Mucosa of rectum (tissue), 2 donors: ENCODE data around the gene HTR7.
"Not testable (repeated sequence)": the region's sequence is repeated elsewhere in the genome, so short reads cannot be mapped to it uniquely, and the experiment has no call there.

ENCODE experiments used
- H3K27ac ChIP-seq, 2 donors: one replicate each; pipeline ENCODE4 v1.7.0; 2013; ENCODE audit warnings: inconsistent platforms in 2 of 2, low read depth in 2 of 2, low read length in 2 of 2
- H3K27me3 ChIP-seq, 2 donors: one replicate each; pipeline ENCODE4 v1.7.0; 2013; ENCODE audit warnings: low read length in 2 of 2; ENCODE audit not compliant: control insufficient read depth in 2 of 2, insufficient read depth in 2 of 2
- H3K36me3 ChIP-seq, 2 donors: one replicate each; pipeline ENCODE4 v1.7.0; 2013; ENCODE audit warnings: low read length in 2 of 2; ENCODE audit not compliant: control insufficient read depth in 2 of 2, insufficient read depth in 2 of 2
- H3K4me1 ChIP-seq, 2 donors: one replicate each; pipeline ENCODE4 v1.7.0; 2013; ENCODE audit warnings: low read length in 2 of 2, mild to moderate bottlenecking in 1 of 2; ENCODE audit not compliant: control insufficient read depth in 2 of 2, insufficient read depth in 2 of 2
- H3K4me3 ChIP-seq, 2 donors: one replicate each; pipeline ENCODE4 v1.7.0; 2013; ENCODE audit warnings: low read length in 2 of 2
- H3K9ac ChIP-seq, 2 donors: one replicate each; pipeline ENCODE4 v1.7.0; 2013; ENCODE audit warnings: low read length in 2 of 2, low read depth in 1 of 2, mild to moderate bottlenecking in 1 of 2
- H3K9me3 ChIP-seq, 2 donors: one replicate each; pipeline ENCODE4 v1.7.0; 2013; ENCODE audit warnings: low read length in 2 of 2; ENCODE audit not compliant: control insufficient read depth in 2 of 2
- donor health status: healthy.
- donor health status: Normal muscosa, but diverticular disease.

The HTR7 gene

GRCh38 chr10:90813594-90814365, 44.1 kb downstream of the HTR7 start:
- Histone ChIP-seq H3K9me3 (no peaks in the 10 kb centered on the region), H3K4me1 (no peaks in the 10 kb centered on the region), H3K9ac (no peak overlapping the region), H3K4me3 (no peak overlapping the region), H3K36me3 (no peaks in the 10 kb centered on the region), H3K27me3 (no peaks in the 10 kb centered on the region), H3K27ac (no peak overlapping the region)

- not testable (repeated sequence) for H3K27ac ChIP-seq, H3K9ac ChIP-seq, H3K9me3 ChIP-seq, H3K4me3 ChIP-seq, H3K27me3 ChIP-seq, H3K4me1 ChIP-seq, H3K36me3 ChIP-seq
Measured at GRCh38 chr10:90807106-90807505, 50.7 kb downstream of the HTR7 start.

- Histone ChIP-seq H3K27ac (no peak overlapping the region), H3K9me3 (no peaks in the 10 kb centered on the region), H3K27me3 (no peaks in the 10 kb centered on the region), H3K4me3 (no peak overlapping the region), H3K36me3 (no peaks in the 10 kb centered on the region), H3K9ac (no peak overlapping the region), H3K4me1 (no peaks in the 10 kb centered on the region)
Measured at GRCh38 chr10:90806677-90807076, 51.2 kb downstream of the HTR7 start.

- Histone ChIP-seq H3K4me3 (no peak overlapping the region), H3K9me3 (no peaks in the 10 kb centered on the region), H3K27ac (no peak overlapping the region), H3K27me3 (no peaks in the 10 kb centered on the region), H3K36me3 (no peaks in the 10 kb centered on the region), H3K9ac (no peak overlapping the region), H3K4me1 (no peaks in the 10 kb centered on the region)
Measured at GRCh38 chr10:90805206-90805605, 52.6 kb downstream of the HTR7 start.

- Histone ChIP-seq H3K9me3 (no peaks in the 10 kb centered on the region), H3K27ac (no peak overlapping the region), H3K4me3 (no peak overlapping the region), H3K4me1 (no peaks in the 10 kb centered on the region), H3K36me3 (no peaks in the 10 kb centered on the region), H3K9ac (no peak overlapping the region), H3K27me3 (no peaks in the 10 kb centered on the region)
Measured at GRCh38 chr10:90804354-90804753, 53.5 kb downstream of the HTR7 start.

- Histone ChIP-seq H3K9ac (no peak overlapping the region), H3K27me3 (no peaks in the 10 kb centered on the region), H3K9me3 (no peaks in the 10 kb centered on the region), H3K36me3 (no peaks in the 10 kb centered on the region), H3K4me1 (no peaks in the 10 kb centered on the region), H3K4me3 (no peak overlapping the region), H3K27ac (no peak overlapping the region)
Measured at GRCh38 chr10:90801608-90802007, 56.2 kb downstream of the HTR7 start.

GRCh38 chr10:90800232-90800796, 57.5 kb downstream of the HTR7 start:
- H3K36me3 ChIP-seq, result no peaks in the 10 kb centered on the region
- H3K27me3 ChIP-seq, result no peaks in the 10 kb centered on the region
- no peak overlapping the region for H3K4me3 ChIP-seq
- no peak overlapping the region for H3K9ac ChIP-seq
- H3K27ac ChIP-seq, result no peak overlapping the region
- H3K9me3 ChIP-seq, result no peaks in the 10 kb centered on the region
- no peaks in the 10 kb centered on the region for H3K4me1 ChIP-seq

GRCh38 chr10:90799172-90799571, 58.7 kb downstream of the HTR7 start:
- Histone ChIP-seq H3K27ac (no peak overlapping the region), H3K4me1 (no peaks in the 10 kb centered on the region), H3K36me3 (no peaks in the 10 kb centered on the region), H3K4me3 (no peak overlapping the region), H3K27me3 (no peaks in the 10 kb centered on the region), H3K9me3 (no peaks in the 10 kb centered on the region), H3K9ac (no peak overlapping the region)

GRCh38 chr10:90798482-90798881, 59.4 kb downstream of the HTR7 start:
- no peak overlapping the region for H3K4me3 ChIP-seq
- no peaks in the 10 kb centered on the region for H3K36me3 ChIP-seq
- no peaks in the 10 kb centered on the region for H3K4me1 ChIP-seq
- H3K27ac ChIP-seq, result no peak overlapping the region
- no peaks in the 10 kb centered on the region for H3K27me3 ChIP-seq
- H3K9ac ChIP-seq, result no peak overlapping the region
- no peaks in the 10 kb centered on the region for H3K9me3 ChIP-seq

- Histone ChIP-seq H3K9me3 (no peaks in the 10 kb centered on the region), H3K4me3 (no peak overlapping the region), H3K27ac (no peak overlapping the region), H3K36me3 (no peaks in the 10 kb centered on the region), H3K27me3 (no peaks in the 10 kb centered on the region), H3K4me1 (no peaks in the 10 kb centered on the region), H3K9ac (no peak overlapping the region)
Measured at GRCh38 chr10:90790422-90790821, 67.4 kb downstream of the HTR7 start.
